Colonic mucosa (tissue), 4 donors: Measurements from ENCODE around the gene LUZP2. TPM values are rescaled to one million over a fixed set of nuclear protein-coding genes. Genes with fewer than 3 reads are reported as not detected.

Experiments used
- DNase-seq: peaks from one replicate; pipeline ENCODE4 v3.0.0-alpha.2; 2020
- H3K27ac ChIP-seq: fragments of 200-600 bp; one replicate; pipeline ENCODE4 v1.8.0; 2021
- H3K27me3 ChIP-seq: fragments of 200-600 bp; one replicate; pipeline ENCODE4 v1.8.0; 2021
- H3K36me3 ChIP-seq: fragments of 200-600 bp; one replicate; pipeline ENCODE4 v1.8.0; 2021
- H3K4me1 ChIP-seq: fragments of 200-600 bp; one replicate; pipeline ENCODE4 v1.8.0; 2021; ENCODE audit warnings: mild to moderate bottlenecking
- H3K4me3 ChIP-seq: fragments of 200-600 bp; one replicate; pipeline ENCODE4 v1.8.0; 2021
- H3K9ac ChIP-seq, 2 donors: one replicate each; pipeline ENCODE4 v1.7.0; 2013; ENCODE audit warnings: control low read depth in 2 of 2, low read depth in 2 of 2, low read length in 2 of 2
- H3K9me3 ChIP-seq: fragments of 200-600 bp; one replicate; pipeline ENCODE4 v1.8.0; 2021
- intact Hi-C: fragments of 100-400 bp; cut with DNase I; formaldehyde crosslinking; loops from one replicate; pipeline ENCODE4 v1.14.1; 2022
- total RNA-seq, 2 donors: library from RNA; stranded (reverse); fragmentation: NEBNext Ultra II Directional in 1 of 2; extraction: Animal tissue kit (Norgen Biotek cat#: 25700) in 1 of 2; gene quantifications; one replicate each; pipeline ENCODE4 v1.2.1, GENCODE V29; 2021
- TF ChIP-seq, protein P1 (sequence below): fragments of 200-600 bp; IDR thresholded peaks from one replicate; pipeline ENCODE4 v1.8.0; 2022; ENCODE audit warnings: antibody characterized with exemption, mild to moderate bottlenecking
- donor health status: healthy.
- donor health status: DM: no; HTN: no; CAD: no.
- donor health status: DM: no; HTN: no; CAD: no.

LUZP2 gene
- total RNA-seq, 2 donors from 2014 or later, result 0.57 to 1.3 TPM

- Histone ChIP-seq H3K4me3 (no peak overlapping the region), H3K9me3 (no peaks in the 10 kb centered on the region), H3K36me3 (no peaks in the 10 kb centered on the region), H3K4me1 (no peaks in the 10 kb centered on the region), H3K9ac (no peak overlapping the region), H3K27me3 (no peaks in the 10 kb centered on the region), H3K27ac (no peak overlapping the region)
- no peak for DNase-seq
- intact Hi-C loops, result no loop called here
- TF ChIP-seq, protein P1, sequence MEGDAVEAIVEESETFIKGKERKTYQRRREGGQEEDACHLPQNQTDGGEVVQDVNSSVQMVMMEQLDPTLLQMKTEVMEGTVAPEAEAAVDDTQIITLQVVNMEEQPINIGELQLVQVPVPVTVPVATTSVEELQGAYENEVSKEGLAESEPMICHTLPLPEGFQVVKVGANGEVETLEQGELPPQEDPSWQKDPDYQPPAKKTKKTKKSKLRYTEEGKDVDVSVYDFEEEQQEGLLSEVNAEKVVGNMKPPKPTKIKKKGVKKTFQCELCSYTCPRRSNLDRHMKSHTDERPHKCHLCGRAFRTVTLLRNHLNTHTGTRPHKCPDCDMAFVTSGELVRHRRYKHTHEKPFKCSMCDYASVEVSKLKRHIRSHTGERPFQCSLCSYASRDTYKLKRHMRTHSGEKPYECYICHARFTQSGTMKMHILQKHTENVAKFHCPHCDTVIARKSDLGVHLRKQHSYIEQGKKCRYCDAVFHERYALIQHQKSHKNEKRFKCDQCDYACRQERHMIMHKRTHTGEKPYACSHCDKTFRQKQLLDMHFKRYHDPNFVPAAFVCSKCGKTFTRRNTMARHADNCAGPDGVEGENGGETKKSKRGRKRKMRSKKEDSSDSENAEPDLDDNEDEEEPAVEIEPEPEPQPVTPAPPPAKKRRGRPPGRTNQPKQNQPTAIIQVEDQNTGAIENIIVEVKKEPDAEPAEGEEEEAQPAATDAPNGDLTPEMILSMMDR, result no peak
Measured at GRCh38 chr11:24805671-24806070, 308.8 kb downstream of the LUZP2 start.

GRCh38 chr11:24808173-24808572, 311.3 kb downstream of the LUZP2 start:
- Histone ChIP-seq H3K4me1 (no peaks in the 10 kb centered on the region), H3K4me3 (no peak overlapping the region), H3K9me3 (no peaks in the 10 kb centered on the region), H3K9ac (no peak overlapping the region), H3K36me3 (no peaks in the 10 kb centered on the region), H3K27ac (no peak overlapping the region), H3K27me3 (no peaks in the 10 kb centered on the region)
- TF ChIP-seq, protein P1, result no peak
- no peak for DNase-seq
- intact Hi-C loops, result no loop called here

- Histone ChIP-seq H3K4me1 (no peaks in the 10 kb centered on the region), H3K36me3 (no peaks in the 10 kb centered on the region), H3K27me3 (no peaks in the 10 kb centered on the region), H3K9me3 (no peaks in the 10 kb centered on the region), H3K27ac (no peak overlapping the region), H3K9ac (no peak overlapping the region), H3K4me3 (no peak overlapping the region)
- TF ChIP-seq, protein P1, result no peak
- intact Hi-C loops, result no loop called here
- no peak for DNase-seq
Measured at GRCh38 chr11:24819006-24819405, 322.2 kb downstream of the LUZP2 start.

GRCh38 chr11:24819863-24820434, 323.1 kb downstream of the LUZP2 start:
- no peak overlapping the region for H3K27ac ChIP-seq
- H3K4me3 ChIP-seq, result no peak overlapping the region
- H3K27me3 ChIP-seq, result no peaks in the 10 kb centered on the region
- H3K36me3 ChIP-seq, result no peaks in the 10 kb centered on the region
- TF ChIP-seq, protein P1, result no peak
- no peaks in the 10 kb centered on the region for H3K4me1 ChIP-seq
- no peak for DNase-seq
- intact Hi-C loops, result no loop called here
- no peaks in the 10 kb centered on the region for H3K9me3 ChIP-seq
- H3K9ac ChIP-seq, result no peak overlapping the region

DNA sequence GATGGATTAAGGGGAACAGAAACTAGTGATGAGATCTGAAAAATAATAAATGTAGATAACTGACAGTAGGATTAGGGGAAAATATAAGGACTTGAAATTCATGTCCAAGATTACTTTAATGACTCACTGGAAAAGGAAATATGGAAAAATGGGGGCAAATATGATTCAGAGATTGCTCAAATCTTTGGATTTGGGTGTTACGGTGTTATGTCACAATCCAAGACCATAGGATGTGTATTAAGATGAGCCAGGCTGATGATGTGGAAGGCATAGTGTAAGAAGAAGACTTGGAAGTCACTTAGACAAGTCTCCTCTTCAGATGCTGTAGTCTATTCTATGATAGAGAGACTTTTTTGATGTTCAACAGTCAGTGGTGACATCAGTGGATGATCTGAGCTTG, 323.7 kb downstream of the LUZP2 start:
- TF ChIP-seq, protein P1, result no peak

More for the DNA sequence above, 323.7 kb downstream of the LUZP2 start:
- no peaks in the 10 kb centered on the region for H3K9me3 ChIP-seq
- no peaks in the 10 kb centered on the region for H3K27me3 ChIP-seq
- H3K27ac ChIP-seq, result no peak overlapping the region
- no peaks in the 10 kb centered on the region for H3K4me1 ChIP-seq
- H3K36me3 ChIP-seq, result no peaks in the 10 kb centered on the region
- DNase-seq, result no peak
- no peak overlapping the region for H3K9ac ChIP-seq
- intact Hi-C loops, result no loop called here
- no peak overlapping the region for H3K4me3 ChIP-seq
